Measurements from ENCODE around the gene C22orf39. TPM values are rescaled to one million over a fixed set of nuclear protein-coding genes. Genes with fewer than 3 reads are reported as not detected.

C22orf39 gene
- total RNA-seq, 1 donor from 2014 or later: 42.3 TPM

DNA sequence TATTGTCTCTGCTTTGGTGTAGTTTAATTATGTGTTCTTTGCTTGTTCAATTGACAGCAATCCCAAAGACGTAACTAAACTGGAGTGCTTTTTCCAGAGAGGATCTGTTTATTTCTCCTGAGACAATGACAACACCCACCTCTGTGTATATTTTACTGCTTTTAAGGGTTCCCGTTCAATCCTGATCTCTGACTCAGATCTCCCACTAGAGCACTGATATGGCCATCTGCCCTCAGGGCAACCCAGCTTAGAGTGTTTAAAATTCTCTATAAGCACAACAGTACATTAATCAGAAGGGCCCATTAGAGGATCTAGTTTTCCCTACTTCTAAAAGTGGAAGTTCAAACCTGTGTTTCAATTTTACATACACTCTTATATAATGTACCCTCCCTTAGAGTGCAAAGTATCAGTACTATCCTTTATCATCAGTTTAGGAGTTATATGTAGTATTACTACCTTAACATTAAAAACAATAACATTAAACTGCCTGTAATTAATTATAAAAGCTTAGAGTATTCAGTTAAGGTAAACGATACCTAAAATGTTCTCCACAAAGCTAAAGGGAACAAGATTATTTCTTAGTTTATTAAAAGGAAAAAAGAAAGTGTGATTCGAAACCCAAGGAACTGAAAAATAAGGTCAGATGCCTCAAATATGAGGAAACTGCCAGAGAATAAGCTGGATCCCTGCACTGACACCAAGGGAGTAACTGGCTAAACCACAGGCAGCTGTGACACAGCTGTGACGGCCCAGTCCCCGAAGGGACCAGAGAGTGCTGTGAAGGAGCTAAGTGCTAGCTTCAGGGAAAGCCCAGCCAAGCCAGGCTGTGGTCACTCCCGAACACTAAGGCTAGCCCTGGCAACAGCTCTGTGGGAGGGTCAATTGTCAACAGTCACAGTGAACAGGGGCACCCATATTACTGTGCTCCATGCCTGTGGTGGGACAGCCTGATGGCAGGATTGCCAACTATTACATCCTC, 16.3 kb upstream of the C22orf39 start:
- H3K27me3 ChIP-seq (ENCODE audit: control insufficient read depth, insufficient read depth, low read length): no peaks in the 10 kb centered on the region
- no peak overlapping the region for H3K4me3 ChIP-seq (ENCODE audit: low read depth, low read length)
- no peak for TF ChIP-seq CTCF (IDR thresholded peaks at IDR 0.05; ENCODE audit: insufficient read depth, low read length, poor library complexity, severe bottlenecking)
- no peak for DNase-seq (ENCODE audit: low read depth)
- peaks cover 5% of the 10 kb centered on the region for H3K36me3 ChIP-seq (ENCODE audit: control insufficient read depth, insufficient read depth, low read length)

GRCh38 chr22:19463008-19463407, 15.5 kb upstream of the C22orf39 start:
- no peak overlapping the region for H3K4me3 ChIP-seq (ENCODE audit: low read depth, low read length)
- DNase-seq (ENCODE audit: low read depth): no peak
- H3K36me3 ChIP-seq (ENCODE audit: control insufficient read depth, insufficient read depth, low read length): peaks cover 5% of the 10 kb centered on the region
- H3K27me3 ChIP-seq (ENCODE audit: control insufficient read depth, insufficient read depth, low read length): no peaks in the 10 kb centered on the region
- no peak for TF ChIP-seq CTCF (IDR thresholded peaks at IDR 0.05; ENCODE audit: insufficient read depth, low read length, poor library complexity, severe bottlenecking)

DNA sequence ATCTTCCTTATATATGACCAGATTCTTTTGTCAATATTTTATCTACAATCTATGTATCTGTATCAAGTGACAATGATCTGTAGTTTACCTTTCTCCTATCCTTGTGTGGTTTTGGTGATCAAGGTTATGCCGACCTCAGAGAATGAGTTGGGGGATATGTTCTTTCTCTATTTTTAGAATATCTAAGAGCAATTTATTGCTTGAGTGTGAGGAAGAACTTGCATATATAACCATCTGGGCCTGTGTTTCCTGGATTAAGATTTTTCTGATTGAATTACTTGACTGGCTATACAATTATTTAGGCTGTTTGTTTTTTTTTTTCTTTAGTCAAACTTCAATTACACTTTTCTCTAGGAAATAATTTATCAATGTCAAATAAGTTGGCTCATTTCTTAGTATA, 14.0 kb upstream of the C22orf39 start:
- Histone ChIP-seq H3K27me3 (ENCODE audit: control insufficient read depth, insufficient read depth, low read length) (no peaks in the 10 kb centered on the region), H3K4me3 (ENCODE audit: low read depth, low read length) (no peak overlapping the region), H3K36me3 (ENCODE audit: control insufficient read depth, insufficient read depth, low read length) (peaks cover 2% of the 10 kb centered on the region)
- TF ChIP-seq CTCF (IDR thresholded peaks at IDR 0.05; ENCODE audit: insufficient read depth, low read length, poor library complexity, severe bottlenecking): no peak
- no peak for DNase-seq (ENCODE audit: low read depth)

- H3K36me3 ChIP-seq (ENCODE audit: control insufficient read depth, insufficient read depth, low read length): peaks cover 2% of the 10 kb centered on the region
- H3K4me3 ChIP-seq (ENCODE audit: low read depth, low read length): no peak overlapping the region
- no peaks in the 10 kb centered on the region for H3K27me3 ChIP-seq (ENCODE audit: control insufficient read depth, insufficient read depth, low read length)
- TF ChIP-seq CTCF (IDR thresholded peaks at IDR 0.05; ENCODE audit: insufficient read depth, low read length, poor library complexity, severe bottlenecking): no peak
- no peak for DNase-seq (ENCODE audit: low read depth)
Measured at GRCh38 chr22:19460036-19460435, 12.5 kb upstream of the C22orf39 start.

DNA sequence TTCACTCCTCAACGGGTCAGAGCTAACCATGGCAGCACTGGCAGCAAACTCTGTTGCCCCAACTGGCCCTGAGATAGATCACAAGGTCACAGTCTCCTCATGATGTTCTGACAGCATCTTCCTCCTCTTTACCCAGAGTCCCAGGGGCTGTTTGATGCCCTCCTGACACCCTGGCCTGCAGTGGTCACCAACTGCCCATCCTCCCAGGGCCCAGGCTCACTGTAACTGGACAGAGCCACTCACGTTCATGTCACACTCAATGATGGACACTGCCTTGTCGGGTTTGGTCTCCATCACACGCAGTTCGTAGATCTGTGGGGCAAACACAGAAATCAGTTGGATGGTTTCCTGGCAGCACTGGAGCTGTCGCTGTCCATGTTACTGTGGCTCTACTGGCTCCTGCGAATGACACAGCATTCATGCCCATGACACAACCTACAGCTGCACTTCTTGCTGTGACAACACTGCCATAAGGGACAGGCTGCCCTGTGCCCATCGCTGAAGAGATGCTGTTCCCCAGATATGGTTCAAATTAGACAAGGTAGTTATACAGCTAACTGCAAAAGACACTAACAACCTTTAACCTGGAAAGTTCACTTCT, 10.4 kb upstream of the C22orf39 start:
- H3K27me3 ChIP-seq (ENCODE audit: control insufficient read depth, insufficient read depth, low read length): no peaks in the 10 kb centered on the region
- TF ChIP-seq CTCF (IDR thresholded peaks at IDR 0.05; ENCODE audit: insufficient read depth, low read length, poor library complexity, severe bottlenecking): no peak
- H3K4me3 ChIP-seq (ENCODE audit: low read depth, low read length): no peak overlapping the region
- H3K36me3 ChIP-seq (ENCODE audit: control insufficient read depth, insufficient read depth, low read length): peaks cover 3% of the 10 kb centered on the region
- DNase-seq (ENCODE audit: low read depth): no peak
